DND-41 (cell line): ENCODE measurements around the gene WAC.

Experiments
- ATAC-seq: fragments of 200-7000 bp; cut with Tn5 transposase; 3 replicates; pipeline ENCODE4 v1.9.1; 2021; ENCODE audit warnings: low read depth; ENCODE audit not compliant: insufficient read depth
- DNase-seq: peaks from one replicate; pipeline ENCODE4 v3.0.0-alpha.2; 2020
- H2AFZ ChIP-seq: 2 replicates; pipeline ENCODE4 v1.6.0; 2012; ENCODE audit warnings: low read depth, low read length
- H3K27ac ChIP-seq: 2 replicates; pipeline ENCODE4 v1.5.1; 2012; ENCODE audit warnings: low read length, inconsistent platforms
- H3K27me3 ChIP-seq: fragments of 200-600 bp; sonication (generic); 2 replicates; pipeline ENCODE4 v1.6.0; 2012; ENCODE audit warnings: low read length, mild to moderate bottlenecking, inconsistent platforms; ENCODE audit not compliant: insufficient read depth, poor library complexity
- H3K36me3 ChIP-seq: 2 replicates; pipeline ENCODE4 v1.5.1; 2012; ENCODE audit warnings: low read length, inconsistent platforms; ENCODE audit not compliant: insufficient read depth
- H3K4me1 ChIP-seq: 2 replicates; pipeline ENCODE4 v1.5.1; 2012; ENCODE audit warnings: mild to moderate bottlenecking, low read length; ENCODE audit not compliant: insufficient read depth
- H3K4me2 ChIP-seq: 2 replicates; pipeline ENCODE4 v1.6.0; 2012; ENCODE audit warnings: mild to moderate bottlenecking, moderate library complexity, low read length, inconsistent platforms; ENCODE audit not compliant: insufficient read depth
- H3K4me3 ChIP-seq, 2 experiments: fragments of 200-600 bp in 1 of 2; shearing (Covaris generic) in 1 of 2; 2 replicates each; pipeline ENCODE4 v1.5.1; 2012 to 2016; ENCODE audit warnings: inconsistent platforms in 2 of 2, low read length in 2 of 2, mild to moderate bottlenecking in 2 of 2, low read depth in 1 of 2, moderate library complexity in 1 of 2
- H3K79me2 ChIP-seq: 2 replicates; pipeline ENCODE4 v1.6.0; 2012; ENCODE audit warnings: low read length, inconsistent platforms; ENCODE audit not compliant: insufficient read depth
- H3K9ac ChIP-seq: 2 replicates; pipeline ENCODE4 v1.6.0; 2012; ENCODE audit warnings: low read depth, mild to moderate bottlenecking, inconsistent platforms, low read length, moderate library complexity
- H3K9me3 ChIP-seq: 2 replicates; pipeline ENCODE4 v1.5.1; 2012; ENCODE audit warnings: low read length, moderate library complexity, mild to moderate bottlenecking, inconsistent platforms; ENCODE audit not compliant: insufficient read depth, severe bottlenecking
- H4K20me1 ChIP-seq: 2 replicates; pipeline ENCODE4 v1.6.0; 2012; ENCODE audit warnings: low read length; ENCODE audit not compliant: insufficient read depth
- EZH2 ChIP-seq: IDR thresholded peaks from 3 replicates; pipeline ENCODE4 v1.6.1; 2012; ENCODE audit warnings: borderline replicate concordance, low read depth, mild to moderate bottlenecking, moderate library complexity, low read length, inconsistent platforms; ENCODE audit not compliant: severe bottlenecking
- TF ChIP-seq, protein P1 (sequence below): IDR thresholded peaks from 2 replicates; pipeline ENCODE4 v1.5.1; 2012; ENCODE audit warnings: borderline replicate concordance, low read length, moderate library complexity, mild to moderate bottlenecking; ENCODE audit not compliant: poor library complexity, severe bottlenecking; ENCODE audit errors: extremely low read depth

WAC gene

DNA sequence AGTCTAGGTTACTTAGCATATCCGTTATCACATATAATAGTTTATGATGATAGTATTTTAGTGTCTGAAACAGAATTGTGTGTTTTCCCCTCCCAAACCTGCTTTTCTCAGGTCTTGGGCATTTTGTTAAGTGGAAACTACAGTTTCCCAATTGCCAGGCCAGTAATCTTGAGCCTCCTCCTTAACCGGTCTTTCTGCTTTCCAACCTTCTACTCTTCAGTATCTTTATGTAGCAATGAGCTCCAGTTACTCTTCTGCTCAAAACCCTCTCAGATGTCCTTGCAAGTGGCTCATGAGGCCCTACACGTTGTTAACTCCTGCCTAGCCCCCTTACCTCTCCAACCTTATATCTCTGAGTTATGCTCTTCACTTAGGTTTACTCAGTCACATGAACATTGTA is 22.0 kb downstream of the WAC start:
- peaks cover 100% of the 10 kb centered on the region for H3K79me2 ChIP-seq
- H3K9ac ChIP-seq: no peak overlapping the region
- peaks cover 93% of the 10 kb centered on the region for H3K36me3 ChIP-seq
- no peak overlapping the region for H3K4me3 ChIP-seq
- H3K4me2 ChIP-seq: no peak overlapping the region
- no peaks in the 10 kb centered on the region for H3K27me3 ChIP-seq
- no peaks in the 10 kb centered on the region for H3K9me3 ChIP-seq
- H3K4me1 ChIP-seq: no peaks in the 10 kb centered on the region
- no peak for ATAC-seq
- H2AFZ ChIP-seq: no peak overlapping the region
- TF ChIP-seq, protein P1, sequence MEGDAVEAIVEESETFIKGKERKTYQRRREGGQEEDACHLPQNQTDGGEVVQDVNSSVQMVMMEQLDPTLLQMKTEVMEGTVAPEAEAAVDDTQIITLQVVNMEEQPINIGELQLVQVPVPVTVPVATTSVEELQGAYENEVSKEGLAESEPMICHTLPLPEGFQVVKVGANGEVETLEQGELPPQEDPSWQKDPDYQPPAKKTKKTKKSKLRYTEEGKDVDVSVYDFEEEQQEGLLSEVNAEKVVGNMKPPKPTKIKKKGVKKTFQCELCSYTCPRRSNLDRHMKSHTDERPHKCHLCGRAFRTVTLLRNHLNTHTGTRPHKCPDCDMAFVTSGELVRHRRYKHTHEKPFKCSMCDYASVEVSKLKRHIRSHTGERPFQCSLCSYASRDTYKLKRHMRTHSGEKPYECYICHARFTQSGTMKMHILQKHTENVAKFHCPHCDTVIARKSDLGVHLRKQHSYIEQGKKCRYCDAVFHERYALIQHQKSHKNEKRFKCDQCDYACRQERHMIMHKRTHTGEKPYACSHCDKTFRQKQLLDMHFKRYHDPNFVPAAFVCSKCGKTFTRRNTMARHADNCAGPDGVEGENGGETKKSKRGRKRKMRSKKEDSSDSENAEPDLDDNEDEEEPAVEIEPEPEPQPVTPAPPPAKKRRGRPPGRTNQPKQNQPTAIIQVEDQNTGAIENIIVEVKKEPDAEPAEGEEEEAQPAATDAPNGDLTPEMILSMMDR: no peak
- no peak for TF ChIP-seq EZH2
- no peak overlapping the region for H3K27ac ChIP-seq
- no peak for DNase-seq
- peaks cover 90% of the 10 kb centered on the region for H4K20me1 ChIP-seq

DNA sequence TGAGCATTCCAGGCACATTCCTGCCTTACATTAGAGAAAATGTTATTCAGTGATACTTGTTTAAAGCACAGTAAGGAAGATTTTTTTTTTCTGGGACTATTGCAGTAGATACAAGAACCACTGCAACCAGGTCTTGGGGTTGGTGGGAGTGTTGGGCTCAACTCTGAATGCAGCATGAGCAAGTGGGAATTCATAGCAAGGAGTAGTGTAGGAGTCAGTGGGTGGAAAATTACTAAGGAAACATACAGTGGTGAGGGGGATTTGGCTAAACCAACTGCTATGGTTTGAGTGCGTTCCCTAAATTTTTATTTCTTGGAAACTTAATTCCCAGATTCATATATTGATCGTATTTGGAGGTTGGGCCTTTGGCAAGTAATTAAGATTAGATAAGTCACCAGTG is 22.4 kb downstream of the WAC start:
- no peak overlapping the region for H3K4me3 ChIP-seq
- ATAC-seq: no peak
- H3K4me2 ChIP-seq: no peak overlapping the region
- no peaks in the 10 kb centered on the region for H3K4me1 ChIP-seq
- H4K20me1 ChIP-seq: peaks cover 90% of the 10 kb centered on the region
- H3K79me2 ChIP-seq: peaks cover 100% of the 10 kb centered on the region
- no peak overlapping the region for H3K9ac ChIP-seq
- H3K9me3 ChIP-seq: no peaks in the 10 kb centered on the region
- no peak for DNase-seq
- no peak overlapping the region for H3K27ac ChIP-seq
- TF ChIP-seq, protein P1: no peak
- TF ChIP-seq EZH2: no peak
- H3K36me3 ChIP-seq: peaks cover 93% of the 10 kb centered on the region
- H2AFZ ChIP-seq: no peak overlapping the region
- H3K27me3 ChIP-seq: no peaks in the 10 kb centered on the region

DNA sequence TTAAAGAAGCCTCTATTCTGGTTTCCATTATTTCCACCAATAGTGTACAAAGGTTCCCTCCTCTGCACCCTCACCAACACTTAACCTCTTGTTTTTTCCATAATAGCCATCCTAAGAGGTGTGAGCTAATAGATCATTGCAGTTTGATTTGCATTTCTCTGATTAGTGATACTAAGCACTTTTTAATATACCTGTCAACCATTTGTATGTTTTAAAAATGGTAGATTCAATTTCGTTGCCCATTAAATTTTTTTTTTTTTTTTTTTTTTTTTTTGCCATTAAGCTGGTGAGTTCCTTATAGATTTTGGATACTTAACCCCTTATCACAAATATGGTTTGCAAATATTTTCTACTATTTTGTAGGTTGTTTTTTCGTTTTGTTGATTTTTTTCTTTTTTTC is 23.2 kb downstream of the WAC start:
- Histone ChIP-seq H3K4me2 (no peak overlapping the region), H3K27ac (no peak overlapping the region), H3K79me2 (peaks cover 100% of the 10 kb centered on the region), H3K27me3 (no peaks in the 10 kb centered on the region), H3K4me1 (no peaks in the 10 kb centered on the region), H3K4me3 (no peak overlapping the region), H3K9me3 (no peaks in the 10 kb centered on the region), H3K9ac (no peak overlapping the region), H3K36me3 (peaks cover 93% of the 10 kb centered on the region), H4K20me1 (peaks cover 90% of the 10 kb centered on the region), H2AFZ (no peak overlapping the region)
- ATAC-seq (no peak), DNase-seq (no peak)
- TF ChIP-seq, protein P1: no peak
- no peak for TF ChIP-seq EZH2

DNA sequence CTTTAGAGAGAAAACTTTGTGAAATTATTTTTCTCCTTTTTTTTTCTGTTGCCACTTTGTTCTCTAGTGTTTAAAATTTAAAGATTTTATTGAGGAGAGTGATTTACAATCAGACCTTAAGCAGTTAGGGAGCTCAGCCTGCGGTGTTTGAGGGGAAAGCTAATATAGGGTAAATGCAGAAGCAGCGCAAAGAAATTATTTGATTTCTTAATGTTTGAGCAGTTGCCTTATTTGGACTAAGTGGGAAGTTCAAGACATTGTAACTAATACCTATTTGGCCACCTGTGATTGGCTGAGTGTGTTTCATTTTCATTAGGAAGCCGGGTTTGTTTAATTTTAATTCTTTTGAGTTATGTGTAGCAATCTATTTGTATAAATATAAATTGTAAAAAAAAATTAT is 25.3 kb downstream of the WAC start:
- ATAC-seq (no peak), DNase-seq (no peak)
- H2AFZ ChIP-seq: no peak overlapping the region
- no peaks in the 10 kb centered on the region for H3K4me1 ChIP-seq
- peaks cover 100% of the 10 kb centered on the region for H3K79me2 ChIP-seq
- no peak for TF ChIP-seq EZH2
- TF ChIP-seq, protein P1: no peak
- no peaks in the 10 kb centered on the region for H3K9me3 ChIP-seq
- H3K36me3 ChIP-seq: peaks cover 96% of the 10 kb centered on the region
- H3K27ac ChIP-seq: no peak overlapping the region
- no peak overlapping the region for H3K4me2 ChIP-seq
- peaks cover 93% of the 10 kb centered on the region for H4K20me1 ChIP-seq
- no peak overlapping the region for H3K9ac ChIP-seq
- H3K4me3 ChIP-seq: no peak overlapping the region
- H3K27me3 ChIP-seq: no peaks in the 10 kb centered on the region
